HG02943 (cell line): Measurements from ENCODE around the gene RTN4IP1.
"Not testable (repeated sequence)": the region's sequence is repeated elsewhere in the genome, so short reads cannot be mapped to it uniquely, and the experiment has no call there.

Source experiments
- ATAC-seq: cut with Tn5 transposase; IDR thresholded peaks from one replicate; pipeline ENCODE4 v1.9.1; 2021; ENCODE audit warnings: mild to moderate bottlenecking, low read depth, moderate library complexity; ENCODE audit not compliant: unreplicated experiment

RTN4IP1 gene

DNA sequence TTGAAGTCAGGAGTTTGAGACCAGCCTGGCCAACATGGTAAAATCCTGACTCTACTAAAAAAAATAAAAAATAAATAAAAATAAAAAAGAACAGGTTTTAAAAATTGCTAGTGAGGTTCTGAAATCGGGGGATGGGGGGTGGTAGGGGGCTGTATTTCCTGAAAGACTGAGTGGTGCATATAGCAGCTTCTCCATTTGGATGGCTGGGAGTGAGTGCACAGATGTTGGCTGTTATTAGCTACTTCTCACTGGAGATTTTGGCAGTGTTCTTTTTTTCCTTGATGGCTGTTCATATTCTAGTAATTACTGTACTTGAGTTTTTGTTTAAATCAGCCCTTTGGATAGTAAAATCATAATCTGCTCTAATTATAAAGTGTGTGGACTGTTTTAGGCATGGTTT, 79.8 kb downstream of the RTN4IP1 start:
- ATAC-seq, result no peak

DNA sequence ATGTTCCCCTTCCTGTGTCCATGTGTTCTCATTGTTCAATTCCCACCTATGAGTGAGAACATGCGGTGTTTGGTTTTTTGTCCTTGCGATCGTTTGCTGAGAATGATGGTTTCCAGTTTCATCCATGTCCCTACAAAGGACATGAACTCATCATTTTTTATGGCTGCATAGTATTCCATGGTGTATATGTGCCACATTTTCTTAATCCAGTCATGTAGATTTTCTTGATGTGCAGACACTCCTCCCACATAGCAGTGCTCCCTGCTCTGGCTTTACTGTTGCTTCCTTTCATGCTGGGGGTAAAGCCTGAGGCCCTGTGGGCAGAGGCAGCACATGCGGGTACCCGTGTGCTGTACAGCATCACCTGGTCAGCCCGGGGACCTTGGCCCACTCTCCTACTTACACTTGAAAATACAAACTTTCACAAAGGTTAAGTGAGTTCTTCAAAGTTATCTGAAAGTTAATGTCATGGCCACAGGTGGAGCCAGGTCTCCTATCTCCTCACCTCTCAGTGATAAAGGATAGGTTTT, 80.3 kb downstream of the RTN4IP1 start:
- not testable (repeated sequence) for ATAC-seq

DNA sequence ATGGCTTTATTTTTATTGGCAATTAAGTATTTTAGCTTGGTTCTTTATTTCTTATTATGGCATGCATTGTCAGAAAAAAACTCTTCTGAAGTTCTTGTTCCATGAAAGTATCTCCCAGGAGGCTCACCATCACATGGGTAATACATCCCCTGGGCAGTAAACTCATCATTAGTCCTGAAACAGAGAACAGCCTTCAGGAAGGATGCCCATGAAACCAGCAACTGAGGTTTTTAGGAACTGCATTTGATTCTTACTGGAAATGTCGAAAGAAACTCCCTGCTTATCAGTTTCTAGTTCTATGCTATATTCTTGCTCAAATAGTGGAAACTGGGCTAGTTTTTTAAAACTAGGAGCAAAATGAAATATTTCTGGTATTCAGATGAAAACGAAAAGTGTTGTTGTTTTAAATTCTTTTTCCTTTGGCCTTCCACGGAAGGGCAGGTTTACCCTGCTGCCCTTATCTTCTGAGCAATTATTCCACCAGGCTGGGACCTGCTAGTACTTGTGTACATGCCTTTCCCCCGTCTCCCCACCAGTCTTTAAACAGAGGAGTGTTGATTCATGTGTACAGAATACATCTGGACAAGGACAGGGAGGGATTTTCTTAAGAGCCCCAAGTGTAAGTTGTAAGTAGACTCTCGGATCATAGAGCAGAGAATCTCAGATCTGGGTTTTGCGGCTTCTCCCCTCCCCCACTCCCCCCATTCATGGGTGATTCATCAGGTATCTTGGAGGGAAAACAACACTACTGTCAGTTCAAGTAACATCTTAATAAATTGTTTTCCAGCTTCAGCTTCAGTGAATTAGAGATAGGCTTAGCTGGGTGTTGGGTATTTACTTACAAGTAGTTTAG, 81.5 kb downstream of the RTN4IP1 start:
- ATAC-seq, result no peak

GRCh38 chr6:106546691-106547414, 82.4 kb downstream of the RTN4IP1 start:
- ATAC-seq, result no peak

- no peak for ATAC-seq
Observed at GRCh38 chr6:106546261-106546690, 83.0 kb downstream of the RTN4IP1 start.

DNA sequence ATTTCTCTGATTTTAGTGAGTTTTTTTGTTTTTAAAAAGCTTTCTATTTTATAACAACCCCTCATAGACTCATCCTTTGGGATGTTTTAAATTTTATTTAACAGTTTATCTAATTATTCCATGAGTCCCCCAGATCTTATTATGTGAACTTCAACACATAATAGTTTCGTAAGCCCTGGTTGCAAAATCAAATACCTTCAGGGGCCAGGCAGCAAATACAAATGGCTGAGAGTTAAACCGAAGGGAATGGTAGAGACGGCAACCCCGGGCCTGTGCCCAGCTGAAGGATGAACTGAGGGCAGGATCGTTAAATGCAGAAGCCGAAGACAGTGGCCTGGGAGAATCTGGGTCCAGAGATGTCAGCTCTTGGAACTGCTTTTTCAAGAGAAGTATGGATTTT, 88.4 kb downstream of the RTN4IP1 start:
- no peak for ATAC-seq

DNA sequence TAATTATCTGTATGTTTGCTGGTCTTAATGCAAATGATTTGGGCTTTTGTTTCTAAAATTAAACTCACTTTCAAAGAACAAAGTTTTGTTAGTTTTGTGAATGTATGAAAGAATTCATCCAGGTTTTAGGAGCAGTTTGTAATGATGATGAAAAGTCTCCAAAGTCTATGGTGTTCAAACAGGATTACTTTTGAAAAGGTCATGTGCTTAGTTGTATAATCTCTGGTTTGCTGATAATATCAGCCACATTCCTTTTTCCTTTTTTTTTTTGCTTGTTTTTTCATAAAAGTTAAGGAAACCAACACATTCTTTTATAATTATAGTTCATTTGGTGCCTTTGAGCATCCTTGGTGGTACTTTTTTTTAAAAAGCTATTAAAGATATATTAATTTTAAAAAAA, 88.9 kb downstream of the RTN4IP1 start:
- ATAC-seq, result no peak

GRCh38 chr6:106539936-106540335, 89.4 kb downstream of the RTN4IP1 start:
- no peak for ATAC-seq

- no peak for ATAC-seq
Observed at GRCh38 chr6:106538145-106538544, 91.2 kb downstream of the RTN4IP1 start.

GRCh38 chr6:106537662-106538061, 91.6 kb downstream of the RTN4IP1 start:
- no peak for ATAC-seq

GRCh38 chr6:106536851-106537250, 92.4 kb downstream of the RTN4IP1 start:
- no peak for ATAC-seq

GRCh38 chr6:106536357-106536756, 92.9 kb downstream of the RTN4IP1 start:
- ATAC-seq, result no peak

DNA sequence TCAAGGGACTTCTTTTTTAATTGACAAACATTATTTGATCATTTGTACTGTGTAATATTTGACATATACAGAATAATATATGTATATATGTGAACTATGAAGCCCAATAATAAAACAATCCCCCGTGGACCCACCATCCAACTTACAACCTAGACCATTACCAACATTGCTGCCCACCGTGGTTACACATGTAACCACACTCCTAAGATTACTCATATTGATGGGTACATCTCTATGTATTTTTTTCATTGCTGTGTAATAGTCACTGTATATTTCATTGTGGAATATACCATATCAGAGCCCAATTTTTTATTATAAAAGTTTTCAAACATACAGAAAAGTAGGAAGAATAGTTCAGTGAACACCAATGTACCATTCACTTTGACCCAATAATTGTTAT, 94.3 kb downstream of the RTN4IP1 start:
- no peak for ATAC-seq

- ATAC-seq, result no peak
Observed at GRCh38 chr6:106534564-106534982, 94.7 kb downstream of the RTN4IP1 start.

DNA sequence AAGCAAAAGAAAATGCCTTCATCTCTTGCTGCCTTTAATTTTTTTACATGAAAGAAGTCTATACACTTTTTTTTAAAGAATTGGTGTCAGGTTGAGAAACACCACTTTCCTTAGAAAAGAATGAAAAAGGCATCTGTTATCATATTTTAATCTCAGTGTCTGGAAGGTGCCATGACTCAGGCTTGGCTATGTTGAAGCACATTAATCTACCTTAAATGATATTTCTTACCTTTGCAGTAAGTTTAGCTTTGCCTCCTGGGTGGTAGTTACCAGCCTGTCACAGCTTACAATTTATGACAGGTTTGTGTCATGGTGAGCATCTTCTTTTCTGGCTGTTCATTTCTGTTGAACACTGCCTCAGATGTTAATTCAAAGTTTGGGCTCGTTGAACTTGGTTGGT, 95.3 kb downstream of the RTN4IP1 start:
- no peak for ATAC-seq

DNA sequence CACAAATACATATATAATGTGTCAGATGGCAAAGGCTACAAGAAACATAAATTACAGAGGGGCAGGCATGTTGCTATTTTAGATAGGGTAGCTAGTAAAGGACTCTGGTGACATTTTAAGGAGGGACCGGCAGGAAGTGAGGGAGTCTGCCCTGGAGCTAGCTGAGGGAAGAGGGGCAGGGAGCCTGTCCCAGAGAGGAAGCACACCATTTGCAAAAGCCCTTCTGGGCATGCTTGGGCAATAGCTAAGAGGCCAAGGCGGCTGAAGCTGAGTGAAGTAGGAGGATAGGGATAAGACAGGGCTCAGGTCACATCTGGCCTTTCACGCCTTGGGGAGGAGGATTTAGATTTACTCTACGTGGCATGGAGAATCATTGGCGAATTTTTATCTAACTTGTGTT, 96.2 kb downstream of the RTN4IP1 start:
- ATAC-seq, result no peak

DNA sequence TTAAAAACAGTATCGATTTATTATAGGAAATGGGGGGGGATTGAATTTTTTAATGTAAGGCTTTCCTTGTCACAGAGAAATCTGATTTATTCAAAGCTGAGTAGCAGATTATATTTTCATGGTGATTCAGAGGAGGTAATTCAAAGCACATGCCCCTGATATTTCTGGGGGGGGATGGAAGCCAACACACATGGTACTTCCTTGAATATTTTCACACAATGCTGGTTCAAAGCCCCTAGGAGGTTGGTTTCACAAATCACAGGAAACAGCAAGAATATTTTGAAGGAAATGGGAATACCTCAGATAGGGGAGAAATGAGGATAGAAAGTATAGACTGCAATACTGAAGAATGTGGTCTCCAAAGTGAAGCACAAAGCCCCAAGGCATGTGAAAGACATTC, 98.8 kb downstream of the RTN4IP1 start:
- ATAC-seq, result no peak

DNA sequence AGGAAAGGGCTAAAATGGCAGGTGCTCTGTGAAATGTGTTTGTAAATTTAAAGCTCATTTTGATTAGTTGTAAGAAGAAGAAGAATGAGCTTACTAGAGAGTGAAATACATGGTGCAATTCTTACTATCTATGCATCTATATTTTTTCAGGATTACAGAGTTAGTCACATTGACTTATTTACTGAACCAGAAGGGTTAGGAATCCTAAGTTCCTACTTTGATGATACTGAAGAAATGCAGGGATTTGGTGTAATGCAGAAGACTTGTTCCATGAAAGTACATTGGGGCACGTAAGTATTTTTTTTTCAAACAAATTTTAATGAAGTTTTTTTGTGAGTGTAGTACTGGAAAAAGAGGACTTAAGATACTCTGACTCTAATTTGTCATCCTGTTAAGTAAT, 99.3 kb downstream of the RTN4IP1 start:
- ATAC-seq, result no peak

GRCh38 chr6:106529438-106529837, 99.9 kb downstream of the RTN4IP1 start:
- ATAC-seq, result no peak

- no peak for ATAC-seq
Observed at GRCh38 chr6:106528521-106528920, 100.8 kb downstream of the RTN4IP1 start.

DNA sequence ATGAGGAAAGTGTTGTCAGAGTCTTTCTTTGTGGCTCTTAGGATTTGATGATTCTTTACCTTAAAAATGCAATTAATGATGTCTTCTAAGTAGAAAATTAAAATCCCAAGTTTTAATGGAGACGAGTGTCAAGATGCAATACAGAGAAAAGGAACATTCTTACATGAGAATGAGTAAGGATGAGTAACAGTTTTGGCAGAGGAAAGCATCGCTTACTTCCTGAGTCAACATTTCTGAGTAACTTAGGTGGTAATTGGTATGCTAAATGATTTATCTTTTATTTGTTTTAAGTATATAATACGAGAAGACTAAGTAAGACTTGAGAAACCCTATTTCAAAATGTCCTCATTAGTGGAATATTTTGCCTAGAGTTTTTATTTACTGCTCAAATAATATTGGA, 101.3 kb downstream of the RTN4IP1 start:
- ATAC-seq, result no peak

DNA sequence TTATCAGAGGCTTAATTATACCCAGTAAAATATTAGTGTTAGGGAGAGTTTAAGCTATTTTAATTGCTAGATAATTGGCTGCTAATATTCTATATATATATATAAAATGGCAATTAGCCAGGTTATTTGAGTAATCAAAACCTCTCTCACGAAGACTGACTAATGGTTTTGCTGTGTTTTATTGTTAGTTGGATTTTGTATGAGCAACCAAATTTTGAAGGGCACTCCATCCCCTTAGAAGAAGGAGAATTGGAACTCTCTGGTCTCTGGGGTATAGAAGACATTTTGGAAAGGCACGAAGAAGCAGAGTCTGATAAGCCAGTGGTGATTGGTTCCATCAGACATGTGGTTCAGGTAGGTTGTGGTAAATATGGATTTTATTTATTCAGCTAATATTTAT, 102.2 kb downstream of the RTN4IP1 start:
- ATAC-seq, result no peak
